ENCODE data around the gene PITPNC1.
"Not testable (repeated sequence)": the region's sequence is repeated elsewhere in the genome, so short reads cannot be mapped to it uniquely, and the experiment has no call there.

Gene PITPNC1

DNA sequence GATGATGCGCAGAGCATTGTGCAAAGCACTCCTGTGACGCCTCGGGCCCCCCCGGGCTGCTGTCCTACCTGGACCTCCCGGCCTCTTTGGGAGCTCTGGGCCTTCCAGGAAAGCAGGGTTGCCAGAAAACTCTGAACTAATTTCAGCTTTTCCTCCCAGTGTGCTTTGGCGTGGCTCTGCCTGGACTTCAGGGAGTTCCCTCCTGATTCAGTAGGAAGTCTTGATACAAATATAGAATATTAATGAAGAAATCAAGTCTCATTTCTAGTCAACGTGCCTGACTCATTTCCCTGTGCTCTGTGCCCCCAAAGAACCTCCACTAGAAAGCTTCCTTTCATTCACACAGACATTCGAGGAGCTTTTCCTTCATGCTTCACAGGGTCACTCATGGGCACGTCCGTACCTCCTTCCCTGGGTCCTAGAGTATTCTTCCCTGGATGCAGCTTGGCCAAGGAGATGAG lies 256.7 kb downstream of the PITPNC1 start:
- no peak for DNase-seq

DNA sequence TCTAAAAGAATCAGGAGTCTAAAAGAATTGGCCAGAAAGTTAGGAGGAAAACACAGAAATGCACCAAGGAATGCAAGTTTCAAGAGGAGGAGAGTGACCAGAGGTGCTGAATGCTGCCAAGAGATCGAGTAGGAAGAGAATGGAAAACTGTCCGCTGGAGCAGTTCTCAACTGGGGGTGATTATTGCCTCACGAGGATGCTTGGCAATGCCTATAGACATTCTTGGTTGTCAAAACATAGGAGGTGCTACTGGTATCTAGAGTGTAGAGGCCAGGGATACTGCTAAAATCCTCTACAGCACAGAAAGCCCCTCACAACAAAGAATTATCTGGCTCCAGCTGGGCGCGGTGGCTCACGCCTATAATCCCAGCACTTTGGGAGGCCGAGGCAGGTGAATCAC lies 258.6 kb downstream of the PITPNC1 start:
- DNase-seq, result no peak

DNA sequence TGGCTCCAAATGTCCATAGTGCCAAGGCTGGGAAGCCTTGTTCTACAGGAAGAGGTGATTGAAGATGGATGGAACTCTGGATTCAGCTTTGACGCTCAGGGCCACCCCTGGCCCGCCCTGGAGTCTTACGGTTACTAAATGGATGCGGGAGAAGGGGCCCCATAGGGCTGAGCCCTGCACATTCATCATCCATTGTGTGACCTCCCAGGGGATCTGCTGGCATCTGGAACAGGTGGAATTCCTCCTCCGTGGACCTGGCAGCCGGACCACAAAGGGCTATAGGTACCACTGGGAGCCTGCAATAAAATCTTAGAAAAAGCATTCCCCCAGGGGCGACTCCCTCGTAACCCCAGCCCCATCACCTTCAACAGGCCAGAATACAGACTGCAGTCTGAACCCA lies 259.2 kb downstream of the PITPNC1 start:
- DNase-seq, result no peak

DNA sequence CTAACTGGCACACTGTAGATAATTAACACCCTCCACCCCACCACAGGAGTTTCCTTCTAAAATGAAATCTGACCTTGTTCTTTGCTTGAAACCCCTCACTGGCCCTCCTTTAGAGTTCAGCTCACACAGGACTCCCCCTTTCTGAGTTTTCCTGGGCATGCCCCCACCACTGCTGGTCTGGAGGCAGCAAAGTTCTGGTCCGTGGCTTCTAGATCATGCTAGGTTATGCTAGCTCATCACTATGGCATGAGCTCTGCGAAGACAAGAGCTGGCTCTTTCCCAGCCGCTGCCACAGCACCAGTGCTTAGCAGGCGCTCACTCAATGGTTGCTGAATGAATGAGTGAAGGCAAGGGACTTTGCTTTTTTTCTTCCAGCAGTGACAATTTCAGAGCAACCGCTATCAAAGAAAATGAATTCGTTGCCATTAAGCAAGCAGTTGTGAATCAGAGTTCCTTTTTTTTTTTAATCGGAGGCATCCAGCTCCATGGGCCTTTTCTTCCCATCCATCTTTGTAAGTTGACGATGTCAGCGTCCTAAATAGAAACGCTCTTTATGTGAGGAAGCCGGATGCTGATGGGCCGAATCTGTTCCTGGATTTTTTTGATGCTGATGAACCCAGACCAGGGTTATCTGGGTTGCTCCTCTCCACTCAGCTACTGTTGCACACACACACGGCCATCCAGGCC lies 259.9 kb downstream of the PITPNC1 start:
- no peak for DNase-seq

DNA sequence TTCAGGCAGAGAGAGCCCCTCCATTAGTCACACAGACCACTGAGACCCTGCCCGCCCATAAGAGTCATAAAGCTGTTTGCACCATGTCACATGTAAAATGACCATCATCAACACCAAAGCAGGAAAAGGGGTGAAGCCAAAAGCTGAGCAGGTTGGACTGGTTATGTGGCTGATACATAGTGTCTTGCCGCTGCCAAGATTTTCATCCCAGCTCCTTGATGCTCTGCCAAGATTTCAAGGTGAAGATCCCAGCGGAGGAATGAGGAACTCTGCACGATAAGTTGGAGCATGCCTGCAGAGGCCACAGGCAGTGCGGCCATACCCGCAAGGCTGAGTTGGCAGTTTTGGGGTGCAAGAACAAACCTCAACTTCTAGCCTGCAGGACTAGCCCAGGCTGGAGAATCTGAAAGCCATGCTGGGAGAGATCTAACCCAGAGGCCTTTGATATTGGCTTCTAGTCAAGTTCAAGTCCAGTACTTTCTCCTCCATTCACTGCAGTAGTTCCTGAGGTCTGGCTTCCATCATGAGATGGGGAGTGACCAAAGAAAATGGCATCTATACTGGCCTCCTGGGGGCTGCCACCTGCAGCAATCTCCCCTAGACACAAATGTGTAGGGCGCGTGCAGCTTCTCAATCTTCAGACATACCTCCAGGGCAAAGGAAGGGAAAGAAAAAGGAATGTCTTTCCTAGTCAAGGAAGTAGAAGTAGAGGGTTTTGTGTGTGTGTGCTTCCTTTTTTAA lies 261.0 kb downstream of the PITPNC1 start:
- no peak for DNase-seq

DNA sequence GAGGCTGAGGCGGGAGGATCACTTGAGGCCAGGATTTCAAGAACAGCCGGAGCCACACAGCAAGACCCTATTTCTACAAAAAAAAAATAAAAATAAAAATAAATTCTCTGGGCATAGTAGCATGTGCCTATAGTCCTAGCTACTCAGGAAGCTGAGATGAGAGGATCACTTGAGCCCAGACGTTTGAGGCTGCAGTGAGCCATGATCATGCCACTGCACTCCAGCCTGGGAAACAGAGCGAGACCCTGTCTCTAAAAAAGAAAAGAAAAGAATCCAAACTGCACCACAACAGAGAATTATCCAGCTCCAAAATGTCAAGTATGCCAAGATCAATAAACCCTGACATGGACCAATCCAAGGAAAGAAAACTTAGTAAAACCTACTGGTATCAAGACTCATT lies 261.8 kb downstream of the PITPNC1 start:
- DNase-seq, result no peak

DNA sequence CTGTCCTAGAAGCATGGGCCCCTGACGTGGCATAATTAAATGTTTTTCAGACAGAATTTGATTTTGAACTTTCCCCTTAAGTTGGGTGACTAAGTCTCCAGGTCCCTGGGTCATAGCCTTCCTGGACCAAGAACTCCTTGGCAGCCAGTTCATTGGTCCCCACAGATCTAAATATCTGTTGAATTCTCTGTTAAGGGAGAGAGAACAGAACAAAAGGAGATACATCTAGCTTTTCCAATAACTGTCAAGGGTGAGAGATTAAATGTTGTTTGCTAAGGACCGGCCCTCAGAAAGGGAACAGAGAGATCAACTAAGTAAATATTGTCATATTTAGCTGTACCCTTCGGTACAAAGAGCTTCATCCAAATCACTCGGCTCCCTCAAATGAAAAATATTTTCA lies 262.5 kb downstream of the PITPNC1 start:
- no peak for DNase-seq

DNA sequence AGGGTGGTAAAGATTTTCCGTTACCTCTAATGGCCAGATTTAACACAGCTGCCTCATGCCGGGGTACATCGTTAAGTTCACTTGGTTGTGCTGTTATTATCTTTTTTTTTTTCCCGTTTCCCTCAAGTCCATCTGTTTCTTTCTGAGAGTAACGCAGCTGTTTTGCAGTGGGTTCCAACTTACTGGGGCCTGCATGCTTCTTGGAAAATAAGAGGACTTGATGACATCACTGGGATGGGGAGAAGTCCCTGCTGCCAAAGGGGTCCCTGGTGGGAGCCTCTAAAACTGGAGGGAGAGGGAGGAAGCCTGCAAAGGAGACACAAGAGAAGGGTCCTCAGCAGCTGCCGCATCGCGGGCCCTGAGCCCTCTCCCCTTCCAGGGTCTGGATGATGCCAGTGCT lies 262.9 kb downstream of the PITPNC1 start:
- no peak for DNase-seq

DNA sequence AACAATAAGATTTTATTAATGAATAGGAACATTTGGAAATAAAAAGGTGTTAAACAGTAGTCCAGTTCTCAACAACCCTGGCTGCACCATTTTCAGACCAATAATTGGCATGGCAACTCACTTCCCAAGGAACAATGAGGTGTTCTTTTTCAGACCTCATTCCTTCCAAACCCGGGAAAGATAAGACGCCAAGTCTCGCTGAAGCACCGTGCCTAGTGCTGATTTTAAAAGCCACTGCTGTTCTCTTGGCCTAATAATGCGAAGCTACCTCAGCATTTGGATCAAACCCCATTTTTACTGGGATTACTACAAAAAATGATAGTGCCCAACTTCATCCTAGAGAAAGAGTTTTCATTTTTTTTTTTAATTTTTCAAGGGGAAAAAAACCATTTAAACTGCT lies 265.4 kb downstream of the PITPNC1 start:
- DNase-seq, result no peak

DNA sequence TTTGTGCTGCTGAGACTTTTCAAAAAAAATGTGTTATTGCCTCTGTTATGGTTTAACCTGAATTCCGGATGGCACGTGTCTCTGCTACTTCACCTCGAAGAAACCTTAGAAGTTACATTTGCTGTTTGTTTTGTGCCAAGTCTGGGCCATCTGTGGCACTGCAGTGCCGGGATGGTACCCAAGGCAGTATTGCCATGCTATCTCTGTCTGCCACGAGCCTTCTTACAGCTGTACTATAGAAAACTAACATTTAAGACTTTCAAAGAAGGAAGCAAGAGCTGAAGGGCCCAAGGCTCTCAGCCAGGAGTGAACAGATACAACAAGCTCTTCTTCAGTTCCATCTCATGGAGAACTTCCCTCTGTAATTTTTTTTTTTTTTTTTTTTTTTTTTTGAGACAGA lies 267.0 kb downstream of the PITPNC1 start:
- DNase-seq, result no peak

DNA sequence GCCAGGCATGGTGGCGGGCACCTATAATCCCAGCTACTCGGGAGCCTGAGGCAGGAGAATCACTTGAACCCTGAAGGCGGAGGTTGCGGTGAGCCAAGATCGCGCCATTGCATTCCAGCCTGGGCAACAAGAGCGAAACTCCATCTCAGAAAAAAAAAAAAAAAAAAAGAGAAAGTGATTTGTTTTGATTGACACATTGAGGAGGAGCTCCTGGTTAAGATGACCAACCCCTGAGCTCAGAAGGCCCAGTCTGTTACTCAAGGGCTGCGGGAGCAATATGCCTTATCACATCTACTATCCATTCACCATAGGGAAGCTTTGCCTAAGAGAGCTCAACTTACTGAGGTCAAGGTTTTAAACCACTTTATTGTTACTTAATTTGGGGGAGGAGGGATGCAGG lies 268.1 kb downstream of the PITPNC1 start:
- not testable (repeated sequence) for DNase-seq

DNA sequence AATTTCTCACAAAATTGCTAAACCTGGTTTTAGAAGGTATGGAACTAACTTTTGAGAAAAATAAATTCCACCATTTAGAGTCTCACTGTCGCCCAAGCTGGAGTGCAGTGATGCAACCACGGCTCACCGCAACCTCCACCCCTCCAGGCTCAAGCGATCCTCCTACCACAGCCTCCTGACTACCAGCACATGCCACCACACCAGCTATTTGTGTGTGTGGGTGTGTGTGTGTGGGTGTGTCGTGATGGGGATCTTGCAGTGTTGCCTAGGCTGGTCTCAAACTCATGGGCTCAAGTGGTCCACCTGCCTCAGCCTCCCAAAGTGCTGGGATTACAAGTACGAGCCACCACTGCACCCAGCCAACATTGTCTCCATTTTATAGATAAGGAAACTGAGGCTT lies 269.4 kb downstream of the PITPNC1 start:
- no peak for DNase-seq

DNA sequence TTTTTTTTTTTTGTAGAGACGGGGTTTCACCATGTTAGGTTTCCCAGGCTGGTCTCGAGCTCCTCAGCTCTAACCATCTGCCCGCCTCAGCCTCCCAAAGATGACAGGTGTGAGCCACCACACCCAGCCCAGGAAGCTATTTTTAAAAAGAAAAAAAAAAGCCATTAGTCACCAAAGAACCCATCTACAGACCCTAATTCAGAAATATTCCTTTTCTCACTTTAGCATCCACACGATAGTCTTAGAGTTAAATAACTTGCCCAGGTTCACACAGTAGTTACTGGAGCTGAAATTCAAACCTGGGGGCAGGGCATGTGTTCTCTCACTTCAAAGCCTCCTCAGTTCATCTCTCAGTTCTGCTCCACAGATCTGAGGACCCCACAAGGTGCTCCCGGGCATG lies 270.4 kb downstream of the PITPNC1 start:
- DNase-seq, result no peak

DNA sequence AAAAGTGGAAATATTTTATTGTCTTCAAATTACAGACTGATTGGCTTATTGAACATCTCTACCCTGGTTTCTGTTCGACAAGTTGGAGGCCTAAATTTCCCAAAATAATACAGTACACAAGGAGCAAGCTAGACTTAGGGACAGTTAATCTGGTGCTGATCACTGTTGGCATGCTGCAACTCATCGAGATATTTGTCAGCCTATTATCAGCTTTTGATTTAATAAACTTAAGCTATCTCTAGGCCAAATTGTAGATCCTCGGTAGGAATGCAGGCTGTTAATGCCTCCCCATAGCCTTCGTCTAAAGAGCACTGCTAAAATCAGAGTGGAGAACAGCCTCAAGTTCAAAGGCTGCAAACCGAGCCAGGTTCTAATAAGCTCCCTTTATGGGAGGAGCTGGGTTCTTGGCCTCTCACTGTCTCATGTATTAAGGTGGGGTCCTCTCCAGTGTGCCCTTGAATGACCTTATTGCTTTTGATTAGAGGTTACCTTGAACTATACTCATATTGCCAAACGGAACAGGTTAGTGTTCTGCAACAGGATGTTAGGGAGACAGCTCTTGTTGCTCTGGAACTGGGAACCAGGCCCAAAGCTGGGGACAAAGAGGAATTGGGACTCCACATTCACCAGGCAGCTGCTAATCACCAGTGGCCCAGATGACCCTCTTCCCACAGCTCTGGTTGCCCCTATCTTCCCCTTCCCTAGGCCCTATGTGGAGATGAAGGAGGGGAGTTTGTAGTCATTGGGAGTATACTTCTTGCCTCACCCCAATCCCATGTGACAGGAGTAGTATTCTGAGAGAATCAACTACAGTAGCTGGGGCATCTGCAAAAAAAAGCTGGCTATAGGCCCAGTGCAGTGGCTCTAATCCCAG lies 271.2 kb downstream of the PITPNC1 start:
- no peak for DNase-seq

DNA sequence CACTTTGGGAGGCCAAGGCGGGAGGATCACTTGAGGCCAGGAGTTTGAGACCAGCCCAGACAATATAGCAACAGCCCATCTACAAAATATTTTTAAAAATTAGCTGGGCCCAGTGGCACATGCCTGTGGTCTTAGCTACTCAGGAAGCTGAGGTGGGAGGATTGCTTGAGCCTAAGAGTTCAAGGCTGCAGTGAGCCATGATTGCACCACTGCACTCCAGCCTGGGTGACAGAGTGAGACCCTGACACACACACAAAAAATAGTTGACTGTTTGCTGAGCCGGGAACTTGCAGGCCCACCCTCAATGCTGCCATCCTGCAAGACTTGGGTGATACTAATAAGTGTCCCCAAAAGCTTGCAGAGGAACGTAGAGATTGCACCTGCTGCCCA lies 271.8 kb downstream of the PITPNC1 start:
- not testable (repeated sequence) for DNase-seq

DNA sequence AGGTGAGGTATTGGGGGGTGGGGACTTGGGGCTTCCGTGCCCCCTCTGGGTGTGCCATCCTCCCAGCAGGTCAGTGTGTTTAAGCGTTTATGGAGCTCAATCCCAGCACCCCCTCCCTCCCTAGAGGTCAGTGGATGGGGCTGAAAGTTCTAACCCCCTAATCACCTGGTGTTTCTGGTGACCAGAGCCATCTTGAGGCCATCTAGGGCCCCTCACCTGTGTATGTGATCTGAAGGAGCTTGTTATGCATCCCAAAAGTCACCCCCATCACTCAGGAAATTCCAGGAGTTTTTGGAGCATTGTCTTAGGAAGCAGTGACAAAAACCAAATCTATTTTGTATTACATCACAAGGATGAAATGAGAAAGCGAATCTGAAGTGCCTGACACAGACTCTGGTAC lies 272.8 kb downstream of the PITPNC1 start:
- DNase-seq, result no peak

DNA sequence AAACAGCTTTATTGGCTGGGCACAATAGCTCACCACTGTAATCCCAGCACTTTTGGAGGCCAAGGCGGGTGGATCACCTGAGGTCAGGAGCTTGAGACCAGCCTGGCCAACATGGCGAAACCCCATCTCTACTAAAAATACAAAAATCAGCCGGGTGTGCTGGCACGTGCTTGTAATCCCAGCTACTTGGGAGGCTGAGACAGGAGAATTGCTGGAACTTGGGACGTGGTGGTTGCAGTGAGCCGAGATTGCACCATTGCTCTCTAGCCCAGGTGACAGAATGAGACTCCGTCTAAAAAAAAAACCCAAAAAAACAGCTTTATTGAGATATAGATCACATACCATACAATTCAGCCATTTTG lies 274.1 kb downstream of the PITPNC1 start:
- DNase-seq, result not testable (repeated sequence)

DNA sequence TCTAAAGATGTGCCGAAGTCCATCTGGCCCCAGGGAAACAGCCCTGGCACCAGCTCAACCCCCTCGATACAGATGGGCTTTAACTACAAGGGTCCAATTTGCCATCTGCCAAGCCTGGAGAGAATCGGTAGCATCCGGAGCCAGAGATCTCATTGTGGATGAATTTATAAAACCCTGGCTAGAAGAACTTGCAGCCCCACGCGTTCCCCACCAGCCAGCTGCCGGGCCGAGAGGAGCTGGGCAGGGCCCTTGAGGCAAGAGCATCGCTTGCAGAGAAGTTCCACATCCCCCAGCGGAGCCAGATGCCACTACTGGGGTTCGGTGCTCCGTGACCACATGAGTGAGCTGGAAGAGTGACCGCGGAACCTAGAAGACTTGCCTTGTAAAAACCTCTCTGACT lies 275.4 kb downstream of the PITPNC1 start:
- DNase-seq, result no peak

DNA sequence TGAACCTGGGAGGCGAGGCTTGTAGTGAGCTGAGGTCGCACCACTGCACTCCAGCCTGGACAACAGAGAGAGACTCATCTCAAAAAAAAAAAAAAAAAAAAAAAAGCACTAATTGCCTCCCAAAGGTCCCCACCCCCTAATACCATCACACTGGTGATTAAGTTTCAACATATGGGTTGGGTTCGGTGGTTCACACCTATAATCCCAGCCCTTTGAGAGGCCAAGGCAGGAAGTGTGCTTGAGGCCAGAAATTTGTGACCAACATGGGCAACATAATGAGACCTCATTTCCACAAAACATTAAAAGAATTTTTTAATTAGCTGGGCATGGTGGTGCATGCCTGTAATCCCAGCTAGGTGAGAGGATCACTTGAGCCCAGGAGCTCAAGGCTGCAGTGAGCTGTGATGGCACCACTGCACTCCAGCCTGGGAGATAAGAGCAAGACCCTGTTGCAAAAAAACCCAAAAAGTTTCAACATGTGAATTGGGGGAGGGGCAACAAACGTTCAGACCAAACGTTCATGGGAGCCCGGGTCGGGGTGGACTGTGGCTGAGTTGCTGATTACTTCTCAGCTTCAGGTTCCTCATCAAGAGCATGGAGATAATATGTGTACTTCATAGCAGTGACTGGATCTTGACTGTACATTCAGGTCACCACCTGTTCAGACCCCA lies 278.5 kb downstream of the PITPNC1 start:
- DNase-seq, result no peak

DNA sequence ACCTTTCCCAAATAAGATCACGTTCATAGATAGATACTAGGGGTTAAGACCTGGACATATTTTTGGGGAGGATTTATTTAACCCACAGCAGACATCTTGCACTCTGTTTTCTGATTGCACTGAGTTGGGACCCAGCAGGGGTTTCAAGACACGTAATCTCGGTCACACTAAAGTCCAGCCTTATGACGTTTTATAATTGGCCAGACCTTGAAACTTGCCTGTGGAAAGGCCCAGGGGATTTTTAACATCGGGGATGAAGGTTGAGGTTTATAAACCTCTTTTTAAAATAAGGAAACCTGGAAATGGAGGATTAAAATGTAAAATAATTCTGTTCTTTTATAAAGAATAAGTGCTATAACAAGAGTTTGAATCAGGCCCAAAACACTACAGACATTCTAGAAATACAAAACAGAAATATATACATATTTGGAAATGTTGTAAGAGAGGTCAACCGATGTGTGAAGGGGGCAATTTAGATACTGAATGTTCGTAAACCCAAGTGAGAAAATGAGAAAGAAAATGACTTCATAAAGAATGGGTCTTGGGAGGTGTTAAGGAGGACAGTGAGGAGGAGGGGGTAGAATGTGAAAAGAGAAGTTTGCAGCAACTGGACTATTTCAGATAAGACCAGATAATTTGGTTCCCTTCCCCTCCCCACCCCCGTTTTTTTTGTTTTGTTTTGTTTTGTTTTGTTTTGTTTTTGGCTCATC lies 279.6 kb downstream of the PITPNC1 start:
- no peak for DNase-seq

DNA sequence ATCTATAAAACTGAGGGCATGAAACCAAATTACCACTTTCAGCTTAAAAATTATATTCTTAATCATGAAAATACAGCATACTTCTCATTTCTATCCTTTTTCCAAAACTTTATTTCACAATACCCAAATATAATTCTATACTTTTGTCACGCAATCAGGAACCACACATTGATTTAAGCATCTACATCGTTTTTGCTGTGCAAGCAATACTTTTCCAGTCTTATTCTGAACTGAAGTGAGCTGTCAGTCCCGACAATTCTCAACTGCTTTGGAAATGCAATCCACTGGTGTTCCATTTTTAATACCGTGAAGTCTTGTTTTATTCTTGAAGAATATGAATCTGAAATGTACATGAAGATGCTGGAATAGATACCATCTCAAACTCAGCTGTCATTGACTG lies 280.5 kb downstream of the PITPNC1 start:
- no peak for DNase-seq

DNA sequence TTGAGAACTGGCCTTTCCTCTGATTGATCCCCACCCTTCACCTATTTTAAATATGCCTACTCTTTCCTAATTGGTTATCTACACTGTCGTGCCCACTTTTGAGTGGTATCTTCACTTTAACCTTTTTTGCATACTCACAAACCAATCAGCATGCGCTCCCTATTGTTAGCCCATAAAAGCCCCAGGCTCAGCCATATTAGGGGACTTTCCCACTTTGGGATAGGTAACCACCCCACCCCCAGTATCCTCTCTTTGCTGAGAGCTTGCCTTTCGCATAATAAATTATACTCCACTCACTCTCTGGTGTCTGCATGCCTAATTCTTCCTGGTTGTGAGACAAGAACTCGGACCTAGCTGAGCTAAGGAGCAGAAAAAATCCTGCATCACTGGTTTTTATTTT lies 281.2 kb downstream of the PITPNC1 start:
- no peak for DNase-seq

DNA sequence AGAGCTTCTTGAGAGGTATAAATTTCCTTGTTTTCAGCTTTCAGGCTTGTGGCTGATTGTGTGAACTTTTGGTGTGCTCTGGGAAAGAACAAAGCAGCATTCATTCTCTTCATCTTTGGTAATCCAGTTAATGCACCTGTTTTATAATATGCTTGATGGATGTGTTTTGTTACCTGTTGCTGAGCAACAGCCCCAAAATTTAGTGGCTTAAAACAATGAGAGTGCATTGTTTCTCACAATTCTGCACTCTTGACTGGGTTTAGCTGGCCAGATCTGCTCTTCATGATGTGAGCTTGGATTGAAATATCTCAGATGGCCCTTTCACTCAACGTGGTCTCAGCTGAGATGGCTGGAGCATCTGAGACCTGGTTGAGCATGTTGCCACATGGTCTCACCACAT lies 281.9 kb downstream of the PITPNC1 start:
- DNase-seq, result no peak

Measured in SW 1271 (cell line).